Endothelial cell of umbilical vein (primary cell): ENCODE measurements around the gene TECPR2. TPM values are rescaled to one million over a fixed set of nuclear protein-coding genes. Genes with fewer than 3 reads are reported as not detected.

Experiments used
- BruUV-seq: library from RNA; stranded (reverse); fragments of 400-500 nt; replicated peaks from 2 replicates; lab custom pipeline; 2021; lab: Mats Ljungman, UMichigan
- CTCF ChIA-PET: fragments of 300-600, 350-600 bp; sonication (Branson Sonifier 250); formaldehyde crosslinking; loops from one replicate; lab custom pipeline; 2021; ENCODE audit warnings: antibody characterized with exemption, inconsistent platforms; lab: Charles Lee
- POLR2A ChIA-PET: fragments of 300-600, 350-600 bp; sonication (Branson Sonifier 250); formaldehyde crosslinking; loops from one replicate; lab custom pipeline; 2021; ENCODE audit warnings: antibody characterized with exemption, inconsistent platforms; lab: Charles Lee
- DNase-seq: peaks from one replicate; pipeline ENCODE4 v3.0.0-alpha.2; 2011; ENCODE audit warnings: low read depth, low spot score
- FAIRE-seq: peaks from 2 replicates; lab custom pipeline; 2011; peaks lifted over from hg19 to GRCh38; lab: Jason Lieb, UNC
- H2AFZ ChIP-seq: 2 replicates; pipeline ENCODE4 v1.6.0; 2012; ENCODE audit warnings: low read depth, low read length, control low read depth, inconsistent platforms
- H3K27ac ChIP-seq: 2 replicates; pipeline ENCODE4 v1.5.1; 2011; ENCODE audit warnings: low read depth, mild to moderate bottlenecking, control low read depth, low read length, moderate library complexity; ENCODE audit not compliant: insufficient read depth
- H3K27me3 ChIP-seq, 2 experiments: 2 replicates each; pipeline versions ENCODE4 v1.6.0 to v1.6.1; 2011; ENCODE audit warnings: low read length in 2 of 2, mixed read lengths in 1 of 2; ENCODE audit not compliant: control insufficient read depth in 2 of 2, insufficient read depth in 2 of 2
- H3K36me3 ChIP-seq, 2 experiments: 2 replicates in 1 of 2; 3 replicates in 1 of 2; pipeline ENCODE4 v1.5.1; 2011; ENCODE audit warnings: low read length in 2 of 2, mild to moderate bottlenecking in 1 of 2, moderate library complexity in 1 of 2; ENCODE audit not compliant: control insufficient read depth in 2 of 2, insufficient read depth in 2 of 2; ENCODE audit errors: extremely low read depth in 1 of 2
- H3K4me1 ChIP-seq: 3 replicates; pipeline ENCODE4 v1.5.1; 2011; ENCODE audit warnings: mild to moderate bottlenecking, low read length; ENCODE audit not compliant: control insufficient read depth, insufficient read depth; ENCODE audit errors: extremely low read depth
- H3K4me2 ChIP-seq: 2 replicates; pipeline ENCODE4 v1.6.1; 2011; ENCODE audit warnings: low read length, control low read depth, mixed read lengths; ENCODE audit not compliant: insufficient read depth
- H3K4me3 ChIP-seq, 3 experiments: fragments of 200-600 bp in 1 of 3; sonication (generic), shearing (Covaris generic) in 1 of 3; replicated peaks in 1 of 3; 2 replicates each; pipeline ENCODE4 v1.5.1; 2011 to 2016; ENCODE audit warnings: control low read depth in 3 of 3, low read length in 3 of 3, mild to moderate bottlenecking in 2 of 3, inconsistent platforms in 1 of 3, low read depth in 1 of 3, moderate library complexity in 1 of 3; ENCODE audit not compliant: insufficient read depth in 1 of 3
- H3K79me2 ChIP-seq: 2 replicates; pipeline ENCODE4 v1.6.0; 2012; ENCODE audit warnings: low read length, inconsistent platforms; ENCODE audit not compliant: control insufficient read depth, insufficient read depth
- H3K9ac ChIP-seq: replicated peaks from 2 replicates; pipeline ENCODE3; 2011; ENCODE audit warnings: low read length, control low read depth; ENCODE audit not compliant: insufficient read depth; ENCODE audit errors: extremely low read depth
- H3K9me1 ChIP-seq: replicated peaks from 3 replicates; pipeline ENCODE4 v1.6.0; 2011; ENCODE audit warnings: mild to moderate bottlenecking, low read length; ENCODE audit not compliant: control insufficient read depth, insufficient read depth; ENCODE audit errors: extremely low read depth
- H3K9me3 ChIP-seq: replicated peaks from 2 replicates; pipeline ENCODE4 v1.5.1; 2012; ENCODE audit warnings: low read length, inconsistent platforms; ENCODE audit not compliant: control insufficient read depth, insufficient read depth
- H4K20me1 ChIP-seq: replicated peaks from 2 replicates; pipeline ENCODE3; 2011; ENCODE audit warnings: mild to moderate bottlenecking, low read length; ENCODE audit not compliant: control insufficient read depth, insufficient read depth; ENCODE audit errors: extremely low read depth
- EZH2 ChIP-seq: IDR thresholded peaks from 2 replicates; pipeline ENCODE4 v1.6.1; 2012; ENCODE audit warnings: borderline replicate concordance, low read depth, mild to moderate bottlenecking, moderate library complexity, low read length, inconsistent platforms; ENCODE audit not compliant: severe bottlenecking
- FOS ChIP-seq: IDR thresholded peaks from 2 replicates; pipeline ENCODE4 v1.6.1; 2011; ENCODE audit warnings: mild to moderate bottlenecking, low read length, moderate library complexity, borderline replicate concordance; ENCODE audit not compliant: insufficient read depth
- GATA2 ChIP-seq: IDR thresholded peaks from 2 replicates; pipeline ENCODE4 v1.7.0; 2011; ENCODE audit warnings: low read depth, mild to moderate bottlenecking, moderate library complexity, mixed read lengths, low read length; ENCODE audit not compliant: insufficient read length, insufficient read depth
- JUN ChIP-seq: IDR thresholded peaks from 2 replicates; pipeline ENCODE4 v1.6.1; 2011; ENCODE audit warnings: borderline replicate concordance, low read depth; ENCODE audit not compliant: insufficient read length, insufficient read depth
- MYC ChIP-seq: IDR thresholded peaks from one replicate; pipeline ENCODE4 v1.6.1; 2011; ENCODE audit warnings: mild to moderate bottlenecking, low read depth, low read length
- POLR2A ChIP-seq: IDR thresholded peaks from 2 replicates; pipeline ENCODE4 v1.6.1; 2012; ENCODE audit warnings: low read depth, mild to moderate bottlenecking, control low read depth, low read length
- POLR2AphosphoS5 ChIP-seq: IDR thresholded peaks from 2 replicates; pipeline ENCODE4 v1.6.1; 2012; ENCODE audit warnings: low read depth, mild to moderate bottlenecking, control low read depth, low read length, moderate library complexity; ENCODE audit not compliant: insufficient read depth
- dilution Hi-C: fragments of 300-500 bp; cut with MboI; formaldehyde crosslinking; loops from one replicate; pipeline ENCODE4 v1.15.0; 2019; ENCODE audit warnings: low sequenced_read_pairs; ENCODE audit not compliant: extremely low pct_ligation_motif_present
- intact Hi-C: fragments of 100-400 bp; cut with micrococcal nuclease; formaldehyde crosslinking; loops from one replicate; pipeline ENCODE4 v1.10.0; 2022
- polyA plus RNA-seq, 4 experiments: library from polyadenylated mRNA; depleted of rRNA in 3 of 4; stranded (reverse) in 3 of 4; unstranded in 1 of 4; fragments of >200 nt; gene quantifications; 2 replicates each; pipeline versions ENCODE4 v1.2.1 to v1.2.3, GENCODE V29; 2011 to 2012; ENCODE audit warnings: missing spikeins in 1 of 4
- total RNA-seq: library from RNA; stranded (reverse); gene quantifications from 2 replicates; pipeline ENCODE4 v1.2.3, GENCODE V29; 2021
- TF ChIP-seq, protein P1 (sequence below): IDR thresholded peaks from 2 replicates; pipeline ENCODE4 v1.6.1; 2011; ENCODE audit not compliant: insufficient read depth, insufficient read length
- TF ChIP-seq, protein P2 (sequence below), 2 donors: IDR thresholded peaks; 1 replicate in 1 of 2; 2 replicates in 1 of 2; pipeline ENCODE4 v1.5.1; 2011; ENCODE audit warnings: low read length in 2 of 2, mild to moderate bottlenecking in 2 of 2, moderate library complexity in 2 of 2, control low read depth in 1 of 2, inconsistent platforms in 1 of 2, low read depth in 1 of 2; ENCODE audit not compliant: insufficient read depth in 1 of 2; ENCODE audit errors: extremely low read depth in 1 of 2

TECPR2 gene
- total and polyA plus RNA-seq, 2 donors (not counting 3 experiments of a cell fraction or from before 2014, with no cell fraction given) = 8.9 to 21.5 TPM

- H3K9me3 ChIP-seq = no peaks in the 10 kb centered on the region
- no peak for FAIRE-seq
- POLR2A ChIA-PET = no interaction called here
These were observed 77.7 kb downstream of the TECPR2 start for GRCh38 chr14:102440392-102440791.

More at GRCh38 chr14:102440392-102440791, 77.7 kb downstream of the TECPR2 start:
- no peaks in the 10 kb centered on the region for H3K9me1 ChIP-seq
- CTCF ChIA-PET = interaction anchor here (0.8 to 4.6 kb wide), 4 partner anchors 63 to 253 kb away, joined by 3 to 66 read pairs (median 14); no protein-coding TSS in a partner anchor
- H3K27me3 ChIP-seq = no peaks in the 10 kb centered on the region
- no peak overlapping the region for H3K27ac ChIP-seq
- H3K4me1 ChIP-seq = peaks cover 2% of the 10 kb centered on the region
- DNase-seq = no peak
- no peak overlapping the region for H3K9ac ChIP-seq
- H3K4me3 ChIP-seq = no peak overlapping the region
- peaks cover 4 to 24% of the 10 kb centered on the region in 2 experiments for H3K36me3 ChIP-seq
- no peak for TF ChIP-seq POLR2A
- TF ChIP-seq, protein P1, sequence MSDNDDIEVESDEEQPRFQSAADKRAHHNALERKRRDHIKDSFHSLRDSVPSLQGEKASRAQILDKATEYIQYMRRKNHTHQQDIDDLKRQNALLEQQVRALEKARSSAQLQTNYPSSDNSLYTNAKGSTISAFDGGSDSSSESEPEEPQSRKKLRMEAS = no peak
- TF ChIP-seq JUN = no peak
- no peak for TF ChIP-seq EZH2
- no peak for TF ChIP-seq FOS
- TF ChIP-seq GATA2 = no peak
- TF ChIP-seq, protein P2, sequence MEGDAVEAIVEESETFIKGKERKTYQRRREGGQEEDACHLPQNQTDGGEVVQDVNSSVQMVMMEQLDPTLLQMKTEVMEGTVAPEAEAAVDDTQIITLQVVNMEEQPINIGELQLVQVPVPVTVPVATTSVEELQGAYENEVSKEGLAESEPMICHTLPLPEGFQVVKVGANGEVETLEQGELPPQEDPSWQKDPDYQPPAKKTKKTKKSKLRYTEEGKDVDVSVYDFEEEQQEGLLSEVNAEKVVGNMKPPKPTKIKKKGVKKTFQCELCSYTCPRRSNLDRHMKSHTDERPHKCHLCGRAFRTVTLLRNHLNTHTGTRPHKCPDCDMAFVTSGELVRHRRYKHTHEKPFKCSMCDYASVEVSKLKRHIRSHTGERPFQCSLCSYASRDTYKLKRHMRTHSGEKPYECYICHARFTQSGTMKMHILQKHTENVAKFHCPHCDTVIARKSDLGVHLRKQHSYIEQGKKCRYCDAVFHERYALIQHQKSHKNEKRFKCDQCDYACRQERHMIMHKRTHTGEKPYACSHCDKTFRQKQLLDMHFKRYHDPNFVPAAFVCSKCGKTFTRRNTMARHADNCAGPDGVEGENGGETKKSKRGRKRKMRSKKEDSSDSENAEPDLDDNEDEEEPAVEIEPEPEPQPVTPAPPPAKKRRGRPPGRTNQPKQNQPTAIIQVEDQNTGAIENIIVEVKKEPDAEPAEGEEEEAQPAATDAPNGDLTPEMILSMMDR (IDR thresholded peaks at IDR 0.05; ENCODE audit: extremely low read depth in 1 of 2, insufficient read depth in 1 of 2, low read depth in 1 of 2, low read length in 2 of 2) = no peak
- no peak for TF ChIP-seq POLR2AphosphoS5
- TF ChIP-seq MYC = no peak
- dilution Hi-C loops (loop anchor here (10.0 kb wide), 1 partner anchor 64 kb away; the partner anchor contains the start of gene ANKRD9), intact Hi-C loops (no loop called here)
- no peak overlapping the region for H3K4me2 ChIP-seq
- no peak overlapping the region for H2AFZ ChIP-seq
- H3K79me2 ChIP-seq = no peaks in the 10 kb centered on the region
- BruUV-seq = no TSS peak
- no peaks in the 10 kb centered on the region for H4K20me1 ChIP-seq
